H1 (cell line): ENCODE data around the gene EXD1. TPM values are rescaled to one million over a fixed set of nuclear protein-coding genes. Genes with fewer than 3 reads are reported as not detected.

Experiments used
- CTCF ChIA-PET: fragments of 300-600 bp; sonication (Branson Sonifier 250); formaldehyde crosslinking; loops from one replicate; lab custom pipeline; 2021; ENCODE audit not compliant: partially characterized antibody; lab: Charles Lee
- POLR2A ChIA-PET: fragments of 300-600 bp; sonication (Branson Sonifier 250); formaldehyde crosslinking; loops from one replicate; lab custom pipeline; 2021; ENCODE audit warnings: inconsistent platforms; ENCODE audit not compliant: partially characterized antibody; lab: Charles Lee
- DNase-seq, 2 experiments: peaks; one replicate each; pipeline versions ENCODE4 v3.0.0 to v3.0.0-alpha.2; 2010 to 2022; ENCODE audit warnings: low spot score in 2 of 2, low read depth in 1 of 2, mixed read lengths in 1 of 2
- FAIRE-seq: peaks from 2 replicates; lab custom pipeline; 2011; peaks lifted over from hg19 to GRCh38; lab: Jason Lieb, UNC
- H2AFZ ChIP-seq: 2 replicates; pipeline ENCODE4 v1.8.1; 2012; ENCODE audit warnings: low read length, inconsistent platforms
- H2AK5ac ChIP-seq: 2 replicates; pipeline ENCODE4 v1.6.1; 2013; ENCODE audit warnings: low read depth, low read length
- H2BK120ac ChIP-seq: replicated peaks from 2 replicates; pipeline ENCODE3; 2013; ENCODE audit warnings: low read depth, low read length, inconsistent platforms
- H2BK12ac ChIP-seq: 2 replicates; pipeline ENCODE4 v1.6.1; 2013; ENCODE audit warnings: low read depth, low read length
- H2BK15ac ChIP-seq: 2 replicates; pipeline ENCODE4 v1.6.1; 2013; ENCODE audit warnings: low read length
- H2BK20ac ChIP-seq: 2 replicates; pipeline ENCODE4 v1.6.1; 2013; ENCODE audit warnings: low read length
- H2BK5ac ChIP-seq: 2 replicates; pipeline ENCODE4 v1.6.1; 2013; ENCODE audit warnings: low read depth, low read length
- H3K14ac ChIP-seq: 2 replicates; pipeline ENCODE4 v1.6.1; 2013; ENCODE audit warnings: inconsistent platforms; ENCODE audit not compliant: insufficient read length
- H3K18ac ChIP-seq: 2 replicates; pipeline ENCODE4 v1.6.1; 2013; ENCODE audit warnings: low read length; ENCODE audit errors: extremely low read depth
- H3K23ac ChIP-seq: 2 replicates; pipeline ENCODE4 v1.6.1; 2013; ENCODE audit warnings: inconsistent platforms; ENCODE audit not compliant: insufficient read length
- H3K23me2 ChIP-seq: 2 replicates; pipeline ENCODE4 v1.6.1; 2013; ENCODE audit warnings: low read depth, low read length
- H3K27ac ChIP-seq: 2 replicates; pipeline ENCODE4 v1.6.1; 2011; ENCODE audit warnings: low read depth, low read length, inconsistent platforms
- H3K27me3 ChIP-seq, 4 experiments: replicated peaks in 1 of 4; 1 replicate in 1 of 4; 2 replicates in 3 of 4; pipeline versions ENCODE4 v1.6.1 to v1.8.1; 2011 to 2013; ENCODE audit warnings: low read length in 3 of 4, mild to moderate bottlenecking in 3 of 4, inconsistent platforms in 2 of 4, mixed read lengths in 2 of 4, moderate library complexity in 1 of 4; ENCODE audit not compliant: control insufficient read depth in 3 of 4, insufficient read depth in 3 of 4; ENCODE audit errors: extremely low read depth in 1 of 4
- H3K36me3 ChIP-seq, 4 experiments: 2 replicates each; pipeline versions ENCODE4 v1.6.1 to v1.8.1; 2011 to 2013; ENCODE audit warnings: mild to moderate bottlenecking in 4 of 4, low read length in 3 of 4, moderate library complexity in 2 of 4, control low read depth in 1 of 4, inconsistent platforms in 1 of 4; ENCODE audit not compliant: insufficient read depth in 4 of 4, control insufficient read depth in 2 of 4
- H3K4ac ChIP-seq: replicated peaks from 2 replicates; pipeline ENCODE3; 2013; ENCODE audit warnings: low read length, low read depth, mixed read lengths, inconsistent platforms; ENCODE audit not compliant: insufficient read length
- H3K4me1 ChIP-seq, 4 experiments: replicated peaks in 1 of 4; 1 replicate in 1 of 4; 2 replicates in 3 of 4; pipeline versions ENCODE4 v1.6.1 to v1.8.1; 2011 to 2013; ENCODE audit warnings: low read length in 3 of 4, inconsistent platforms in 2 of 4, mixed read lengths in 1 of 4; ENCODE audit not compliant: insufficient read depth in 4 of 4, control insufficient read depth in 3 of 4
- H3K4me2 ChIP-seq, 2 experiments: 2 replicates each; pipeline versions ENCODE4 v1.6.1 to v1.8.1; 2011 to 2013; ENCODE audit warnings: low read depth in 2 of 2, low read length in 2 of 2, control low read depth in 1 of 2, inconsistent platforms in 1 of 2, mild to moderate bottlenecking in 1 of 2; ENCODE audit not compliant: insufficient read depth in 1 of 2
- H3K4me3 ChIP-seq, 4 experiments: fragments of 200-600, 300-600 bp in 1 of 4; sonication (generic), shearing (Covaris generic), sonication (Bioruptor Twin) in 1 of 4; 2 replicates each; pipeline versions ENCODE4 v1.5.1 to v1.8.1; 2011 to 2016; ENCODE audit warnings: low read length in 4 of 4, low read depth in 3 of 4, control low read depth in 2 of 4, inconsistent platforms in 2 of 4, mild to moderate bottlenecking in 2 of 4, mixed read lengths in 1 of 4, moderate library complexity in 1 of 4; ENCODE audit not compliant: insufficient read depth in 2 of 4; ENCODE audit errors: extremely low read depth in 1 of 4
- H3K56ac ChIP-seq: replicated peaks from 2 replicates; pipeline ENCODE3; 2013; ENCODE audit warnings: low read depth, mild to moderate bottlenecking, mixed read lengths, low read length, inconsistent platforms; ENCODE audit not compliant: insufficient read length
- H3K79me1 ChIP-seq: 2 replicates; pipeline ENCODE4 v1.6.1; 2013; ENCODE audit warnings: low read depth, low read length, control low read depth
- H3K79me2 ChIP-seq, 2 experiments: 2 replicates each; pipeline versions ENCODE4 v1.6.1 to v1.8.1; 2012 to 2013; ENCODE audit warnings: low read length in 2 of 2, mild to moderate bottlenecking in 2 of 2, inconsistent platforms in 1 of 2; ENCODE audit not compliant: insufficient read depth in 2 of 2, control insufficient read depth in 1 of 2
- H3K9ac ChIP-seq, 4 experiments: replicated peaks in 1 of 4; 1 replicate in 1 of 4; 2 replicates in 3 of 4; pipeline versions ENCODE4 v1.6.1 to v1.8.1; 2011 to 2013; ENCODE audit warnings: low read depth in 3 of 4, low read length in 3 of 4, control low read depth in 2 of 4, mild to moderate bottlenecking in 2 of 4, moderate library complexity in 2 of 4, inconsistent platforms in 1 of 4; ENCODE audit errors: extremely low read depth in 1 of 4
- H3K9me3 ChIP-seq, 2 experiments: 2 replicates each; pipeline versions ENCODE4 v1.6.1 to v1.8.1; 2012 to 2013; ENCODE audit warnings: mild to moderate bottlenecking in 2 of 2, moderate library complexity in 2 of 2, control low read depth in 1 of 2, inconsistent platforms in 1 of 2, low read depth in 1 of 2, low read length in 1 of 2, mixed read lengths in 1 of 2; ENCODE audit not compliant: insufficient read depth in 2 of 2
- H4K20me1 ChIP-seq, 2 experiments: replicated peaks in 1 of 2; 2 replicates each; pipeline versions ENCODE3 to v1.8.1; 2011 to 2013; ENCODE audit warnings: inconsistent platforms in 2 of 2, low read length in 2 of 2, mild to moderate bottlenecking in 1 of 2; ENCODE audit not compliant: insufficient read depth in 2 of 2, control insufficient read depth in 1 of 2
- H4K5ac ChIP-seq: 2 replicates; pipeline ENCODE4 v1.6.1; 2013; ENCODE audit warnings: low read length, low read depth, mixed read lengths, inconsistent platforms; ENCODE audit not compliant: insufficient read length
- H4K8ac ChIP-seq: 2 replicates; pipeline ENCODE4 v1.8.0; 2013; ENCODE audit warnings: mild to moderate bottlenecking, moderate library complexity, low read length, inconsistent platforms; ENCODE audit not compliant: insufficient read depth; ENCODE audit errors: extremely low read depth
- H4K91ac ChIP-seq: replicated peaks from 2 replicates; pipeline ENCODE3; 2013; ENCODE audit warnings: low read length, mixed read lengths, inconsistent platforms; ENCODE audit not compliant: insufficient read length
- BACH1 ChIP-seq: IDR thresholded peaks from 2 replicates; pipeline ENCODE4 v1.6.1; 2012; ENCODE audit warnings: low read length, improper control_type of control experiment
- BRCA1 ChIP-seq: IDR thresholded peaks from 2 replicates; pipeline ENCODE4 v1.6.1; 2012; ENCODE audit warnings: low read depth, low read length, improper control_type of control experiment
- CBX8 ChIP-seq: fragments of 300-800, 300-1000 bp; sonication (generic); IDR thresholded peaks from 2 replicates; pipeline ENCODE4 v1.7.1; 2016; ENCODE audit warnings: low read depth, low read length, borderline replicate concordance
- CHD1 ChIP-seq: IDR thresholded peaks from 2 replicates; pipeline ENCODE4 v1.6.1; 2012; ENCODE audit warnings: low read depth, low read length, improper control_type of control experiment
- CTBP2 ChIP-seq: IDR thresholded peaks from 2 replicates; pipeline ENCODE4 v1.7.0; 2011; ENCODE audit warnings: borderline replicate concordance, mild to moderate bottlenecking, moderate library complexity, mixed read lengths, low read length; ENCODE audit not compliant: insufficient read depth, insufficient read length
- GABPA ChIP-seq: IDR thresholded peaks from 2 replicates; pipeline ENCODE4 v1.6.1; 2011; ENCODE audit warnings: mild to moderate bottlenecking, low read length, moderate library complexity, borderline replicate concordance; ENCODE audit not compliant: insufficient read depth
- KDM1A ChIP-seq: fragments of 200-600, 300-600 bp; sonication (generic); IDR thresholded peaks from 2 replicates; pipeline ENCODE4 v1.7.1; 2016; ENCODE audit warnings: mild to moderate bottlenecking, low read length, borderline replicate concordance
- KDM4A ChIP-seq: IDR thresholded peaks from one replicate; pipeline ENCODE4 v1.7.1; 2012; ENCODE audit warnings: low read depth, mild to moderate bottlenecking, moderate library complexity, low read length, inconsistent platforms; ENCODE audit not compliant: severe bottlenecking
- RBBP5 ChIP-seq: IDR thresholded peaks from 2 replicates; pipeline ENCODE4 v1.7.1; 2012; ENCODE audit warnings: low read depth, mild to moderate bottlenecking, inconsistent platforms, low read length, moderate library complexity, borderline replicate concordance
- RFX5 ChIP-seq: IDR thresholded peaks from 2 replicates; pipeline ENCODE4 v1.6.1; 2011; ENCODE audit warnings: low read depth, low read length, improper control_type of control experiment, borderline replicate concordance
- RXRA ChIP-seq: IDR thresholded peaks from 2 replicates; pipeline ENCODE4 v1.6.1; 2011; ENCODE audit warnings: low read depth, mild to moderate bottlenecking, low read length, moderate library complexity; ENCODE audit not compliant: insufficient read depth
- SAP30 ChIP-seq: fragments of 300-600 bp; sonication (generic); IDR thresholded peaks from 2 replicates; pipeline ENCODE4 v1.7.1; 2012; ENCODE audit warnings: low read length, moderate library complexity, mild to moderate bottlenecking, inconsistent platforms; ENCODE audit not compliant: insufficient read depth, insufficient replicate concordance
- SP1 ChIP-seq: IDR thresholded peaks from 2 replicates; pipeline ENCODE4 v1.6.1; 2011; ENCODE audit warnings: low read depth, low read length
- SP2 ChIP-seq: IDR thresholded peaks from 2 replicates; pipeline ENCODE4 v1.6.1; 2012; ENCODE audit warnings: mild to moderate bottlenecking, low read length, inconsistent platforms
- YY1 ChIP-seq: IDR thresholded peaks from 2 replicates; pipeline ENCODE4 v1.6.1; 2011; ENCODE audit warnings: low read depth, mild to moderate bottlenecking, low read length
- WGBS, 2 experiments: shearing (Covaris generic) in 1 of 2; methylation state at CpG; one replicate each; pipeline versions ENCODE4 v1.1.6 to v1.1.7; 2013 to 2015; ENCODE audit warnings: low lambda C conversion rate in 2 of 2, mixed read lengths in 2 of 2, inconsistent platforms in 1 of 2, low coverage in 1 of 2, missing lambda C conversion rate in 1 of 2; ENCODE audit not compliant: insufficient replicate concordance in 2 of 2, insufficient coverage in 1 of 2, insufficient read length in 1 of 2; ENCODE audit errors: extremely low coverage in 1 of 2, missing lambda C conversion rate in 1 of 2; 5-methylcytosine and 5-hydroxymethylcytosine counted together
- polyA plus RNA-seq, 7 experiments: library from polyadenylated mRNA; depleted of rRNA in 3 of 7; stranded (reverse) in 5 of 7; unstranded in 2 of 7; fragments of >200 nt in 5 of 7; fragments of 200-250 nt in 2 of 7; gene quantifications; 1 replicate in 5 of 7; 2 replicates in 1 of 7; 4 replicates in 1 of 7; pipeline versions ENCODE4 v1.2.1 to v1.2.3, GENCODE V29; 2011 to 2013; ENCODE audit warnings: missing spikeins in 2 of 7, mixed read lengths in 2 of 7
- total RNA-seq: library from RNA; stranded (reverse); fragmentation: NEBNext Ultra II Directional; extraction: Animal tissue kit (Norgen Biotek cat#: 25700); gene quantifications from 2 replicates; pipeline ENCODE4 v1.2.1, GENCODE V29; 2021

EXD1 gene
- total and polyA plus RNA-seq, 2 of the 8 experiments (the other 6 are each of a cell fraction or from before 2014, with no cell fraction given), result 0.06 to 0.54 TPM

GRCh38 chr15:41182266-41182665 is 48.3 kb downstream of the EXD1 start:
- ChIA-PET CTCF (no interaction called here), POLR2A (interaction anchor here (0.6 kb wide), 1 partner anchor 90 kb away, joined by 3 read pairs; no protein-coding TSS in a partner anchor)
- DNase-seq (no peak), FAIRE-seq (no peak)
- Histone ChIP-seq H3K27me3 (no peaks in the 10 kb centered on the region), H2BK15ac (no peak overlapping the region), H4K91ac (no peak overlapping the region), H3K36me3 (no peaks in the 10 kb centered on the region), H2BK12ac (no peak overlapping the region), H3K23me2 (no peaks in the 10 kb centered on the region), H3K9me3 (no peaks in the 10 kb centered on the region), H3K4me1 (peaks cover 0 to 3% (median 1%) of the 10 kb centered on the region in 4 experiments; a peak in 4 of 7 replicates), H3K9ac (no peak overlapping the region), H2BK5ac (no peak overlapping the region), H3K23ac (no peak overlapping the region), H4K20me1 (no peaks in the 10 kb centered on the region), H3K27ac (no peak overlapping the region), H3K79me1 (no peaks in the 10 kb centered on the region), H2AFZ (no peak overlapping the region), H3K4ac (no peak overlapping the region), H3K79me2 (no peaks in the 10 kb centered on the region), H4K8ac (no peak overlapping the region), H4K5ac (no peak overlapping the region), H3K14ac (no peak overlapping the region), H2BK20ac (no peak overlapping the region), H2AK5ac (no peak overlapping the region), H3K56ac (no peak overlapping the region), H3K4me3 (no peak overlapping the region), H3K4me2 (no peak overlapping the region), H2BK120ac (no peak overlapping the region), H3K18ac (no peak overlapping the region)
- WGBS, 2 experiments, result 58% methylated on average over 4 of the region's 4 CpGs; no CpG with 5 or more reads in 1 of the 2 experiments
- no peak for TF ChIP-seq RXRA
- no peak for TF ChIP-seq RFX5
- TF ChIP-seq KDM1A, result no peak
- no peak for TF ChIP-seq CBX8
- no peak for TF ChIP-seq BRCA1
- no peak for TF ChIP-seq SP1
- TF ChIP-seq GABPA, result no peak
- TF ChIP-seq SP2, result no peak
- no peak for TF ChIP-seq YY1
- TF ChIP-seq CHD1, result no peak
- no peak for TF ChIP-seq CTBP2
- TF ChIP-seq KDM4A, result no peak
- TF ChIP-seq RBBP5, result no peak
- TF ChIP-seq BACH1, result no peak
- no peak for TF ChIP-seq SAP30
